GM19397 (cell line): ENCODE measurements around the gene BLOC1S3.

Experiments used
- ATAC-seq: cut with Tn5 transposase; IDR thresholded peaks from one replicate; pipeline ENCODE4 v1.9.1; 2021; ENCODE audit warnings: mild to moderate bottlenecking, moderate library complexity; ENCODE audit not compliant: unreplicated experiment

Gene BLOC1S3

GRCh38 chr19:45179072-45179891 is 698 bp downstream of the BLOC1S3 start:
- ATAC-seq = no peak

GRCh38 chr19:45179892-45180370 is 1.3 kb downstream of the BLOC1S3 start:
- ATAC-seq = no peak

GRCh38 chr19:45180936-45181335 is 2.4 kb downstream of the BLOC1S3 start:
- no peak for ATAC-seq

- ATAC-seq = no peak
Observed at GRCh38 chr19:45182758-45183157, 4.2 kb downstream of the BLOC1S3 start.

- no peak for ATAC-seq
Observed at GRCh38 chr19:45184115-45184514, 5.5 kb downstream of the BLOC1S3 start.

GRCh38 chr19:45186509-45187334 is 8.1 kb downstream of the BLOC1S3 start:
- ATAC-seq = no peak

- ATAC-seq = no peak
Observed at GRCh38 chr19:45187421-45188100, 9.0 kb downstream of the BLOC1S3 start.

GRCh38 chr19:45189971-45190370 is 11.4 kb downstream of the BLOC1S3 start:
- ATAC-seq = no peak

- no peak for ATAC-seq
Observed at GRCh38 chr19:45191375-45191774, 12.8 kb downstream of the BLOC1S3 start.

GRCh38 chr19:45195764-45196163 is 17.2 kb downstream of the BLOC1S3 start:
- no peak for ATAC-seq

GRCh38 chr19:45200568-45200967 is 22.0 kb downstream of the BLOC1S3 start:
- no peak for ATAC-seq

GRCh38 chr19:45202637-45203036 is 24.1 kb downstream of the BLOC1S3 start:
- no peak for ATAC-seq

- ATAC-seq = no peak
Observed at GRCh38 chr19:45205810-45206209, 27.2 kb downstream of the BLOC1S3 start.

- no peak for ATAC-seq
Observed at GRCh38 chr19:45206328-45206727, 27.7 kb downstream of the BLOC1S3 start.

- no peak for ATAC-seq
Observed at GRCh38 chr19:45211751-45212381, 33.3 kb downstream of the BLOC1S3 start.

GRCh38 chr19:45213031-45213430 is 34.4 kb downstream of the BLOC1S3 start:
- ATAC-seq = no peak

GRCh38 chr19:45215391-45216191 is 37.0 kb downstream of the BLOC1S3 start:
- ATAC-seq = no peak

- no peak for ATAC-seq
Observed at GRCh38 chr19:45216667-45217066, 38.1 kb downstream of the BLOC1S3 start.

- no peak for ATAC-seq
Observed at GRCh38 chr19:45217193-45217956, 38.8 kb downstream of the BLOC1S3 start.
